ENCODE results near the gene AGFG2. TPM values are rescaled to one million over a fixed set of nuclear protein-coding genes. Genes with fewer than 3 reads are reported as not detected.

The AGFG2 gene
- total and polyA plus RNA-seq, 2 of the 13 experiments (the other 11 are each of a cell fraction or from before 2014, with no cell fraction given) = 125 to 132 TPM

- peak; percentile 69 for TF ChIP-seq CHD2 (IDR thresholded peaks at IDR 0.05; ENCODE audit: low read depth, low read length)
- peak; percentile 63; the same call in 1 of the 2 replicates for TF ChIP-seq ZNF788 (CRISPR knock-in tag; IDR thresholded peaks at IDR 0.05; ENCODE audit: borderline replicate concordance)
- no peak for TF ChIP-seq TP53 (CRISPR knock-in tag; conservative IDR thresholded peaks at IDR 0.05)
- TF ChIP-seq MYC (CRISPR knock-in tag; IDR thresholded peaks at IDR 0.05; ENCODE audit: borderline replicate concordance) = peak; percentile 38; the same call in 1 of the 2 replicates
- TF ChIP-seq GATAD1 (CRISPR knock-in tag; IDR thresholded peaks at IDR 0.05) = peak; percentile 85
- peak; percentile 95 for TF ChIP-seq GMEB1 (CRISPR knock-in tag; IDR thresholded peaks at IDR 0.05; ENCODE audit: borderline replicate concordance)
- peak; percentile 94 for TF ChIP-seq POLR2AphosphoS5 (IDR thresholded peaks at IDR 0.05; ENCODE audit: low read depth, low read length)
- peak; percentile 17 for TF ChIP-seq MED8 (CRISPR knock-in tag; IDR thresholded peaks at IDR 0.05; ENCODE audit: insufficient replicate concordance)
- TF ChIP-seq ISX (CRISPR knock-in tag; conservative IDR thresholded peaks at IDR 0.05) = no peak; the same call in 1 of the 2 replicates
- TF ChIP-seq ZKSCAN8 (CRISPR knock-in tag; IDR thresholded peaks at IDR 0.05; ENCODE audit: borderline replicate concordance) = no peak
- peak; percentile 50; the same call in 1 of the 2 replicates for TF ChIP-seq TBX3 (IDR thresholded peaks at IDR 0.05; ENCODE audit: borderline replicate concordance)
- TF ChIP-seq EZH2 (conservative IDR thresholded peaks at IDR 0.05; ENCODE audit: low read depth, low read length) = no peak
- peak; percentile 76 for TF ChIP-seq BHLHE40 (IDR thresholded peaks at IDR 0.05; ENCODE audit: low read length)
- TF ChIP-seq AGO2 (optimal IDR thresholded peaks at IDR 0.05; ENCODE audit: low read depth, low read length) = peak; percentile 98
- TF ChIP-seq PRDM15 (CRISPR knock-in tag; IDR thresholded peaks at IDR 0.05) = no peak
- TF ChIP-seq HMGXB4 (CRISPR knock-in tag; IDR thresholded peaks at IDR 0.05; ENCODE audit: borderline replicate concordance in 1 of 2, low read depth in 1 of 2) = peak in 1 of 2 experiments; percentile 62; a peak in 2 of 4 replicates
- TF ChIP-seq ZGPAT (CRISPR knock-in tag; IDR thresholded peaks at IDR 0.05) = no peak; the same call in none of the 2 replicates
- TF ChIP-seq ETV5 (CRISPR knock-in tag; IDR thresholded peaks at IDR 0.05; ENCODE audit: borderline replicate concordance) = no peak
- peak; percentile 68; the same call in 1 of the 2 replicates for TF ChIP-seq SALL1 (CRISPR knock-in tag; IDR thresholded peaks at IDR 0.05)
- peak; percentile 49 for TF ChIP-seq ZNF350 (CRISPR knock-in tag; IDR thresholded peaks at IDR 0.05; ENCODE audit: borderline replicate concordance, low read depth)
Observed at GRCh38 chr7:100538654-100539435, at the start of gene AGFG2 (continued).
